ENCODE measurements around the gene NAV1.

The NAV1 gene

DNA sequence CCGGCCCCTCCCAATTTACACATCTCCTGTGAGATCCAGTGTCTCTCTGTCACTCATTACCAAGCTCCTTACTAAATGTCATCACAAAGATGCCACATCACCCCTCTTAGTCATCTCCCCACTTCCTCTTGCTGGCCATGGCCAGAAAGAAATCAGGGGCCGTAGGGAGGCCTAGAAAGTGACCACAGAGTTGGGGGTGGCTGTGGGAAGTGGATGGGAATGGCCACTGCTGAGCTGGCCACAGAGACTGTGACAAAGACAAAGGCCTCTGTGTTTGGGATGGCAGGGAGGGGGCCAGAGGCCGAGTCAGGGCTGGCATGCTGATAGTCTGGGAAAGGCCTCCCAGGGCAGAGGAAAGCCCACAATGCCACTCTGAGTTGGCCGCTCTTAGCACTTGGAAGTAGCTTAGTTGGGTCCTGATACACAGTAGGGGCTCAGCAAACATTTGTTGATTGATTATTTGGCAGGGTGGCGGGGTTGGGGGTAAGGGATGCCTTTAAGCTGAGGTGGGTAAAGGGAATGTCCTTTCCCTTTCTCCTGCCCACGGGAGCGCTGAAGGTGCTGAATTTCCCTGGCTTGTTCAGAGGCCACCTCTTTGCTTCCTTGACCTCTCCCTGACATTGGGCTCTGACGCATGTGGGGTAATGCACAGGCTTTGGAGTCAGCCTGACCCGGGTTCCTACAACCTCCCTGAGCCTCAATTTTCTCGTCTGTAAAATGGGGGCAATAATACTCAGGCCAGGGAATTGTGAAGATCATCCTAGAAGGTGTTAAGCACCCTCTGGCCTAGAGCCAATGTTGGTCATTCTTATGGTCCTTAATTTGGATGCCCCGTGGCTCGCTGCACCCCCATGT is 13.2 kb downstream of the NAV1 start:
- Histone ChIP-seq H3K9me3 (replicated peaks; ENCODE audit: insufficient read depth, low read length) (no peaks in the 10 kb centered on the region), H3K27ac (ENCODE audit: low read length) (no peak overlapping the region), H3K9ac (ENCODE audit: low read length) (no peak overlapping the region), H4K20me1 (ENCODE audit: insufficient read depth, low read length) (no peaks in the 10 kb centered on the region), H3K36me3 (replicated peaks; ENCODE audit: insufficient read depth, low read length) (no peaks in the 10 kb centered on the region), H3K9me2 (replicated peaks; ENCODE audit: insufficient read depth, low read length) (no peaks in the 10 kb centered on the region), H2AFZ (ENCODE audit: low read length) (no peak overlapping the region), H3F3A (ENCODE audit: insufficient read depth, low read length) (no peaks in the 10 kb centered on the region), H3K79me2 (ENCODE audit: low read length) (no peaks in the 10 kb centered on the region), H3K4me3 (ENCODE audit: low read length) (no peak overlapping the region), H3K4me2 (ENCODE audit: low read depth, low read length) (no peak overlapping the region), H3K4me1 (ENCODE audit: low read length) (no peaks in the 10 kb centered on the region), H3K27me3 (replicated peaks; ENCODE audit: insufficient read depth, low read length) (peaks cover 11% of the 10 kb centered on the region; the same call in 1 of the 2 replicates)
- TF ChIP-seq EZH2 (optimal IDR thresholded peaks at IDR 0.05; ENCODE audit: low read depth, low read length) (no peak), EZH2phosphoT487 (IDR thresholded peaks at IDR 0.05; ENCODE audit: low read length) (no peak)
- TF ChIP-seq, protein P1, sequence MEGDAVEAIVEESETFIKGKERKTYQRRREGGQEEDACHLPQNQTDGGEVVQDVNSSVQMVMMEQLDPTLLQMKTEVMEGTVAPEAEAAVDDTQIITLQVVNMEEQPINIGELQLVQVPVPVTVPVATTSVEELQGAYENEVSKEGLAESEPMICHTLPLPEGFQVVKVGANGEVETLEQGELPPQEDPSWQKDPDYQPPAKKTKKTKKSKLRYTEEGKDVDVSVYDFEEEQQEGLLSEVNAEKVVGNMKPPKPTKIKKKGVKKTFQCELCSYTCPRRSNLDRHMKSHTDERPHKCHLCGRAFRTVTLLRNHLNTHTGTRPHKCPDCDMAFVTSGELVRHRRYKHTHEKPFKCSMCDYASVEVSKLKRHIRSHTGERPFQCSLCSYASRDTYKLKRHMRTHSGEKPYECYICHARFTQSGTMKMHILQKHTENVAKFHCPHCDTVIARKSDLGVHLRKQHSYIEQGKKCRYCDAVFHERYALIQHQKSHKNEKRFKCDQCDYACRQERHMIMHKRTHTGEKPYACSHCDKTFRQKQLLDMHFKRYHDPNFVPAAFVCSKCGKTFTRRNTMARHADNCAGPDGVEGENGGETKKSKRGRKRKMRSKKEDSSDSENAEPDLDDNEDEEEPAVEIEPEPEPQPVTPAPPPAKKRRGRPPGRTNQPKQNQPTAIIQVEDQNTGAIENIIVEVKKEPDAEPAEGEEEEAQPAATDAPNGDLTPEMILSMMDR (IDR thresholded peaks at IDR 0.05; ENCODE audit: low read length) = no peak
- DNase-seq = no peak

DNA sequence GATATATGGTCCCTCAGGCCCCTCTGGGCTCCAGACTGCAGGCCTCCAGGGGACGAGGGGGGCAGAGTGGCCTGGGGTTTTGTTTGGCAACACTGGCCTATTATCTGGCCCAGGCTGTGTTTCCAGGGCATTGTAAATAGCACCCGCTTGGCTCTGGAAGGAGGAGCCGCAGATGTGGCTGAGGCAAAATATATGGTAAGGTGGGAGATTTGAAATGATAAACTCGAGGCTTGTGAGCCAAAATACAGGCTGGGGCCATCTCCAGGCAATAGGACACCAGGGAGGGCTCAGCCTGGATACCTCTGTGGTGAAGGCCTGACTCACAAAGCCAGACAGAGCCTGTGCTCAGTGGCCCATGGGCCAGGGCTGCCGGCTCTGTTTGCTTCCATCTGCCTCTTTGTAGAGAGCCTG is 14.0 kb downstream of the NAV1 start:
- no peaks in the 10 kb centered on the region for H4K20me1 ChIP-seq (ENCODE audit: insufficient read depth, low read length)
- TF ChIP-seq, protein P1 (IDR thresholded peaks at IDR 0.05; ENCODE audit: low read length) = no peak
- TF ChIP-seq EZH2 (optimal IDR thresholded peaks at IDR 0.05; ENCODE audit: low read depth, low read length) (no peak), EZH2phosphoT487 (IDR thresholded peaks at IDR 0.05; ENCODE audit: low read length) (no peak)
- H2AFZ ChIP-seq (ENCODE audit: low read length) = no peak overlapping the region
- no peak overlapping the region for H3K4me3 ChIP-seq (ENCODE audit: low read length)
- no peaks in the 10 kb centered on the region for H3F3A ChIP-seq (ENCODE audit: insufficient read depth, low read length)
- H3K9me2 ChIP-seq (replicated peaks; ENCODE audit: insufficient read depth, low read length) = no peaks in the 10 kb centered on the region
- H3K27me3 ChIP-seq (replicated peaks; ENCODE audit: insufficient read depth, low read length) = peaks cover 11% of the 10 kb centered on the region; the same call in 1 of the 2 replicates
- no peak for DNase-seq
- H3K79me2 ChIP-seq (ENCODE audit: low read length) = no peaks in the 10 kb centered on the region
- no peaks in the 10 kb centered on the region for H3K4me1 ChIP-seq (ENCODE audit: low read length)
- no peak overlapping the region for H3K4me2 ChIP-seq (ENCODE audit: low read depth, low read length)
- no peaks in the 10 kb centered on the region for H3K9me3 ChIP-seq (replicated peaks; ENCODE audit: insufficient read depth, low read length)
- H3K36me3 ChIP-seq (replicated peaks; ENCODE audit: insufficient read depth, low read length) = no peaks in the 10 kb centered on the region
- no peak overlapping the region for H3K9ac ChIP-seq (ENCODE audit: low read length)
- no peak overlapping the region for H3K27ac ChIP-seq (ENCODE audit: low read length)

DNA sequence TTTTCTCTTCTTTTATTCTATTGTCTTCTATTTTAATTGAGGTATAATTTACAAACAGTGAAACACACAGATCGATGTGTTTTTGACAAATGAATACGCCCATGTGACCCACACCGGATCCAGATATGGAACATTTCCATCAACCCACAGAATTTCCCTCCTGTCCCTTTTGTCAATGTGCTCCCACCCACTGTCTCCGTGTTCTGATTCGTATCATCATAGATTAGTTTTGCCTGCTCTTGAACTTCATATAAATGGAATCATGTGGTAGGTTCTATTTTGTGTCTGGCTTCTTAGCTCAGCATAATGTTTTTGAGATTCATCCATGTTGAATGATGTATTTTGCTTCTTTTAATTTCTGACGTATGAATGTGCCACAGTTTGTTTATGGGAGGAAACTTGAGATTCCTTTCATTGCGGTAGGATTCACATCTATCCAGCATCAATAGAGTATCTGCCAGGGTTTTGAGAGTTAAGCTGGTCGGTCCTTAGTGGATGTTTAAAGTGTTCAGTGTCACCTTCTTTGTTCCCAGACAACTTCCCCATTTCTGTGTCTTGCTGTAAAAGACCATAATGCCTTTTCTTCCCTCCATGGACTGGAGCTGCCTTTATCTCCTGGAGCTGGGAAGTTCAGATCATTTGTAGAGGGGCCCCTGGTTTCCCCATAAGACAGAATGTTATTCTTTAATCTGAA is 14.7 kb downstream of the NAV1 start:
- H3K4me2 ChIP-seq (ENCODE audit: low read depth, low read length) = no peak overlapping the region
- TF ChIP-seq EZH2 (optimal IDR thresholded peaks at IDR 0.05; ENCODE audit: low read depth, low read length) = no peak
- no peak for TF ChIP-seq EZH2phosphoT487 (IDR thresholded peaks at IDR 0.05; ENCODE audit: low read length)
- TF ChIP-seq, protein P1 (IDR thresholded peaks at IDR 0.05; ENCODE audit: low read length) = no peak
- no peaks in the 10 kb centered on the region for H3K9me3 ChIP-seq (replicated peaks; ENCODE audit: insufficient read depth, low read length)
- H3K4me1 ChIP-seq (ENCODE audit: low read length) = no peaks in the 10 kb centered on the region
- no peaks in the 10 kb centered on the region for H3K36me3 ChIP-seq (replicated peaks; ENCODE audit: insufficient read depth, low read length)
- no peaks in the 10 kb centered on the region for H3F3A ChIP-seq (ENCODE audit: insufficient read depth, low read length)
- H3K27me3 ChIP-seq (replicated peaks; ENCODE audit: insufficient read depth, low read length) = peaks cover 11% of the 10 kb centered on the region; the same call in 1 of the 2 replicates
- no peak for DNase-seq
- no peak overlapping the region for H3K4me3 ChIP-seq (ENCODE audit: low read length)
- H3K27ac ChIP-seq (ENCODE audit: low read length) = no peak overlapping the region
- no peak overlapping the region for H2AFZ ChIP-seq (ENCODE audit: low read length)
- no peaks in the 10 kb centered on the region for H3K79me2 ChIP-seq (ENCODE audit: low read length)
- H4K20me1 ChIP-seq (ENCODE audit: insufficient read depth, low read length) = no peaks in the 10 kb centered on the region
- H3K9ac ChIP-seq (ENCODE audit: low read length) = no peak overlapping the region
- no peaks in the 10 kb centered on the region for H3K9me2 ChIP-seq (replicated peaks; ENCODE audit: insufficient read depth, low read length)
